ENCODE data around the gene KRT4. TPM values are rescaled to one million over a fixed set of nuclear protein-coding genes. Genes with fewer than 3 reads are reported as not detected.

The KRT4 gene
- total RNA-seq, 1 donor, result not detected

- DNase-seq (ENCODE audit: low read depth), result no peak
- no peak for TF ChIP-seq CTCF (IDR thresholded peaks at IDR 0.05; ENCODE audit: insufficient read depth, low read depth, low read length)
- H3K4me3 ChIP-seq (ENCODE audit: low read depth, low read length), result no peak overlapping the region
Measured at GRCh38 chr12:52836491-52837412, 22.8 kb upstream of the KRT4 start.

GRCh38 chr12:52836042-52836466 is 22.1 kb upstream of the KRT4 start:
- peak; percentile 60 for DNase-seq (ENCODE audit: low read depth)
- TF ChIP-seq CTCF (IDR thresholded peaks at IDR 0.05; ENCODE audit: insufficient read depth, low read depth, low read length), result no peak
- no peak overlapping the region for H3K4me3 ChIP-seq (ENCODE audit: low read depth, low read length)

- no peak overlapping the region for H3K4me3 ChIP-seq (ENCODE audit: low read depth, low read length)
- no peak for TF ChIP-seq CTCF (IDR thresholded peaks at IDR 0.05; ENCODE audit: insufficient read depth, low read depth, low read length)
- DNase-seq (ENCODE audit: low read depth), result no peak
Measured at GRCh38 chr12:52835271-52836041, 21.5 kb upstream of the KRT4 start.

GRCh38 chr12:52834727-52835001 is 20.7 kb upstream of the KRT4 start:
- DNase-seq (ENCODE audit: low read depth), result no peak
- no peak overlapping the region for H3K4me3 ChIP-seq (ENCODE audit: low read depth, low read length)
- TF ChIP-seq CTCF (IDR thresholded peaks at IDR 0.05; ENCODE audit: insufficient read depth, low read depth, low read length), result no peak

- no peak for DNase-seq (ENCODE audit: low read depth)
- no peak for TF ChIP-seq CTCF (IDR thresholded peaks at IDR 0.05; ENCODE audit: insufficient read depth, low read depth, low read length)
- no peak within 1 kb of the TSS for H3K4me3 ChIP-seq (ENCODE audit: low read depth, low read length)
Measured at GRCh38 chr12:52833922-52834726, 20.2 kb upstream of the KRT4 start, which contains the start of gene KRT79. Gene KRT79, minus strand, starts transcription at chr12:52834311. Its CDS starts 51 bp downstream, at chr12:52834260.

All from fibroblast of villous mesenchyme (primary cell).